ENCODE results near the gene ITGA6. TPM values are rescaled to one million over a fixed set of nuclear protein-coding genes. Genes with fewer than 3 reads are reported as not detected.
A peak's percentile ranks its signal among the peaks of the same experiment; 100 is the strongest.

Gene ITGA6
- total RNA-seq, 4 donors from 2014 or later = 22.5 to 40.6 (median 29.2) TPM

DNA sequence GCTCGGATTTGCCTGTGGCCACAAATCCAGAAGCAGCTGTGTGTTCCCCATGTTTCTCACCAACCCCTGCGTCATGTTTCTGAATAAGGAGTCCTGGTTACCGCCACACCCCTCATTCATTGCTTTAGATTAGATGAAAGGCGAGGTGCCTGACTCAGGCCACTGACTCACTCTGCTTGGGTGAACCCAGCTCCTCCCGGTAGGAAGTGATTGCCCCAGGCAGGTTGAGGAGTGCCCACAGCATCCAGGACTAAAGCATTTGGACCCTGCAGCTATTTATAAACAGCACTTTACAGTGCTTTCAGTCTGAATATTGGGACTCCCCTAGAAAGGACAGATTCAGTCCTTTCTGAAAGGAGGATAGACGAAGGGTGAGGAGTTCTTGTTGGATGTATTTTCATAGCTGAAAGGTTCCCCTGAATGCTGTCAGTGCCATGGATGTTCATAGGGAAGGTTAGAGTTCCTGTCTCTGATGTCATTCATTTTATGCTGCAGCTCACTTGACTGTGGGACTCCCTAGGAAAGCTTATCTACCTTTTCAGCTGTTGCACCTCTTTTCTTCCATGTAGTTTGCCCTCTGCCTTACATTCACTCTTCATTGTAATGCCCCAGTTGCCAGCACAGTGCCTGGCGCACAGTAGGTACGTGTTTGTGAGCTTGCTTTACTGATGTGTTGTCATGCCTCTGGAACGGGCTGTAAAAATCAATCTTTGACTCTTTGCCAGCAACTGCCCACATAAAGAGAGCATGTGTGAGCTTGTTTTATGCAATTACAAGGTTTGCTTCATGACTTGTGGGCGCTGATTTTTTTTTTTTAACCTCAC lies 14.9 kb downstream of the ITGA6 start:
- H3K4me1 ChIP-seq = peaks cover 40 to 55% of the 10 kb centered on the region in 2 donors
- H3K9me3 ChIP-seq = no peaks in the 10 kb centered on the region
- TF ChIP-seq, protein P1, sequence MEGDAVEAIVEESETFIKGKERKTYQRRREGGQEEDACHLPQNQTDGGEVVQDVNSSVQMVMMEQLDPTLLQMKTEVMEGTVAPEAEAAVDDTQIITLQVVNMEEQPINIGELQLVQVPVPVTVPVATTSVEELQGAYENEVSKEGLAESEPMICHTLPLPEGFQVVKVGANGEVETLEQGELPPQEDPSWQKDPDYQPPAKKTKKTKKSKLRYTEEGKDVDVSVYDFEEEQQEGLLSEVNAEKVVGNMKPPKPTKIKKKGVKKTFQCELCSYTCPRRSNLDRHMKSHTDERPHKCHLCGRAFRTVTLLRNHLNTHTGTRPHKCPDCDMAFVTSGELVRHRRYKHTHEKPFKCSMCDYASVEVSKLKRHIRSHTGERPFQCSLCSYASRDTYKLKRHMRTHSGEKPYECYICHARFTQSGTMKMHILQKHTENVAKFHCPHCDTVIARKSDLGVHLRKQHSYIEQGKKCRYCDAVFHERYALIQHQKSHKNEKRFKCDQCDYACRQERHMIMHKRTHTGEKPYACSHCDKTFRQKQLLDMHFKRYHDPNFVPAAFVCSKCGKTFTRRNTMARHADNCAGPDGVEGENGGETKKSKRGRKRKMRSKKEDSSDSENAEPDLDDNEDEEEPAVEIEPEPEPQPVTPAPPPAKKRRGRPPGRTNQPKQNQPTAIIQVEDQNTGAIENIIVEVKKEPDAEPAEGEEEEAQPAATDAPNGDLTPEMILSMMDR (IDR thresholded peaks at IDR 0.05 in 4 of 5, conservative IDR thresholded peaks at IDR 0.05 in 1 of 5) = no peak
- TF ChIP-seq POLR2A (IDR thresholded peaks at IDR 0.05) = no peak
- H3K4me3 ChIP-seq = no peak overlapping the region
- H3K36me3 ChIP-seq = no peaks in the 10 kb centered on the region
- H3K27me3 ChIP-seq = no peaks in the 10 kb centered on the region
- intact Hi-C loops (cut with DNase I; ENCODE audit: low total_unique reads) = no loop called here
- peak overlapping the region in 1 of 4 donors; percentile 12 for H3K27ac ChIP-seq
- in situ Hi-C loops (cut with MboI; ENCODE audit: low sequenced_read_pairs in 4 of 4) = no loop called here
- ATAC-seq (peak in 1 of 2 donors; percentile 53), DNase-seq (peak in 1 of 2 donors; percentile 20)

- no peaks in the 10 kb centered on the region for H3K9me3 ChIP-seq
- intact Hi-C loops (cut with DNase I; ENCODE audit: low total_unique reads) = no loop called here
- H3K4me1 ChIP-seq = peaks cover 15 to 20% of the 10 kb centered on the region in 2 donors
- no peaks in the 10 kb centered on the region for H3K27me3 ChIP-seq
- ATAC-seq = no peak
- TF ChIP-seq, protein P1 (IDR thresholded peaks at IDR 0.05 in 4 of 5, conservative IDR thresholded peaks at IDR 0.05 in 1 of 5) = no peak
- TF ChIP-seq POLR2A (IDR thresholded peaks at IDR 0.05) = no peak
- H3K36me3 ChIP-seq = no peaks in the 10 kb centered on the region
- H3K27ac ChIP-seq = peak overlapping the region in 1 of 4 donors; percentile 15
- no peak overlapping the region for H3K4me3 ChIP-seq
- DNase-seq = no peak
- in situ Hi-C loops (cut with MboI; ENCODE audit: low sequenced_read_pairs in 4 of 4) = no loop called here
These were observed 18.5 kb downstream of the ITGA6 start for GRCh38 chr2:172445851-172446250.

DNA sequence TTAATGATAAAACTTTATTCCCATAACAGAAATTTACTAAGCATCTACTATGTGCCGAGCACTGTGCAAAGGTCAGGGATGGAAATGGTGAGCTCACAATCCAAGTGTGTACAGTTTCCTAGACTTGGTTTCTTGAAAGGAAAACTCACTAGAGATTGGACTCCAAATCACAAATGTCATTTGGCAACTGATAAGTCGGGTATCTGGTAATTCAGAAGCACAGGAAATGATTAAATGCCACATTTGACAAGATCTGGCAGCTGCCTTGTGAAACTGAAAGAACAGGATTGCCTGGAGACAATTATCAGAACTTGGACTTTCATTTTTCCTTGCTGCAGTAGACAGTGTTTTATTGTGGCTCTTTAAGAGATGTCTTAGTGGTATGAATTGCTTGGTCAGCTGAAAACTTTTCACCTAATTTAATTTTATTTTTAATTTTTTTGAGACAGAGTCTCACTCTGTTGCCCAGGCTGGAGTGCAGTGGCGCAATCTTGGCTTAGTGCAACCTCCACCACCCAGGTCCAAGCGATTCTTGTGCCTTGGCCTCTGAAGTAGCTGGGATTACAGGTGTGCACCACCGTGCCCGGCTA lies 19.2 kb downstream of the ITGA6 start:
- TF ChIP-seq POLR2A (IDR thresholded peaks at IDR 0.05) = no peak
- TF ChIP-seq, protein P1 (IDR thresholded peaks at IDR 0.05 in 4 of 5, conservative IDR thresholded peaks at IDR 0.05 in 1 of 5) = no peak
- Histone ChIP-seq H3K27ac (no peak overlapping the region), H3K4me3 (no peak overlapping the region), H3K4me1 (peaks cover 11 to 16% of the 10 kb centered on the region in 2 donors), H3K36me3 (no peaks in the 10 kb centered on the region), H3K9me3 (no peaks in the 10 kb centered on the region), H3K27me3 (no peaks in the 10 kb centered on the region)
- ATAC-seq (no peak), DNase-seq (no peak)
- intact Hi-C loops (cut with DNase I; ENCODE audit: low total_unique reads) = no loop called here
- in situ Hi-C loops (cut with MboI; ENCODE audit: low sequenced_read_pairs in 4 of 4) = no loop called here

DNA sequence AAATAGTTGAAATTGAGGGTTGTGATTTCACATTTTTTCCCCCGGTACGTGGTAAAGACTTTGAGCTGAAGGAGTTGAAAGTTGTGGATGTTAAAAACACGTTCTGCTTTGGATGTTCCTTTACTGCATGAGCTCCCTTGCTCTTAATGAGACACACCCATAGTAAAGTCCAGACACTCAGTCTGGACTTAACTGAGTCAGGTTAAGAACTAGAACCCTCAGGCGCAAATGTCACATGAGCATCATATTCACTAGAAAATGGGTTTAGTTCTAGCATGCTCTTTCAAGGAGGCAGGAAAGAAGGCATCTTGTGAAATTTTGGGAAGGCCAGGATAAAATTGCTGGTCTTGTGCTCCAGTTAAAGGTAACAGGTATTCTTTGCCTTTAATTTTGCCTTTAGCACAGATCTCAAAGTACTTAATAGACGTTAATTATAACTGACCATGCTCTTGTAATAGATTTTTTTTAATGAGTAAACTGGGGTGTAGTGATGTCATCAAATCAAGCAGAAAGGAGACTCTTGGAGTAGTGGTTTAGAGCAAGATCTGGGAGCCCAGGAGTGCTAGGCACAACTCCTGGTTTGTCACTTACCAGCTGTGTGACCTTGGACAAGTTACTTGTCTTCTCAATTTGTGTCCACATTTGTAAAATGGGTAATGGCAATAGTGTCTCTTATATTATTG lies 20.6 kb downstream of the ITGA6 start:
- DNase-seq = no peak
- no peak for TF ChIP-seq POLR2A (IDR thresholded peaks at IDR 0.05)
- TF ChIP-seq, protein P1 (IDR thresholded peaks at IDR 0.05 in 4 of 5, conservative IDR thresholded peaks at IDR 0.05 in 1 of 5) = no peak
- in situ Hi-C loops (cut with MboI; ENCODE audit: low sequenced_read_pairs in 4 of 4) = no loop called here
- H3K36me3 ChIP-seq = no peaks in the 10 kb centered on the region
- H3K27ac ChIP-seq = no peak overlapping the region
- peaks cover 0 to 20% of the 10 kb centered on the region in 2 donors for H3K4me1 ChIP-seq
- no peaks in the 10 kb centered on the region for H3K27me3 ChIP-seq
- ATAC-seq = no peak
- intact Hi-C loops (cut with DNase I; ENCODE audit: low total_unique reads) = no loop called here
- H3K9me3 ChIP-seq = no peaks in the 10 kb centered on the region
- no peak overlapping the region for H3K4me3 ChIP-seq

Measured in gastrocnemius medialis (tissue), 4 donors.